Right ventricle myocardium superior (tissue), 1 donor: ENCODE results near the gene NSG1. TPM values are rescaled to one million over a fixed set of nuclear protein-coding genes. Genes with fewer than 3 reads are reported as not detected.

Source experiments
- ATAC-seq: fragments of 200-7000 bp; cut with Tn5 transposase; one replicate; pipeline ENCODE4 v1.9.1; 2020; ENCODE audit warnings: mild to moderate bottlenecking; ENCODE audit not compliant: poor library complexity
- DNase-seq: peaks from one replicate; pipeline ENCODE4 v3.0.0-alpha.2; 2020
- intact Hi-C: fragments of 100-400 bp; cut with DNase I; formaldehyde crosslinking; loops from one replicate; pipeline ENCODE4 v1.11.2; 2022
- total RNA-seq: library from RNA; stranded (reverse); fragmentation: NEBNext Ultra II Directional; extraction: Animal tissue kit (Norgen Biotek cat#: 25700); gene quantifications from one replicate; pipeline ENCODE4 v1.2.1, GENCODE V29; 2021
- donor health status: DM: no; HTN: yes; CAD: no; lungs with severe emphysema.

Gene NSG1
- total RNA-seq, 1 donor from 2014 or later, result 6.8 TPM

DNA sequence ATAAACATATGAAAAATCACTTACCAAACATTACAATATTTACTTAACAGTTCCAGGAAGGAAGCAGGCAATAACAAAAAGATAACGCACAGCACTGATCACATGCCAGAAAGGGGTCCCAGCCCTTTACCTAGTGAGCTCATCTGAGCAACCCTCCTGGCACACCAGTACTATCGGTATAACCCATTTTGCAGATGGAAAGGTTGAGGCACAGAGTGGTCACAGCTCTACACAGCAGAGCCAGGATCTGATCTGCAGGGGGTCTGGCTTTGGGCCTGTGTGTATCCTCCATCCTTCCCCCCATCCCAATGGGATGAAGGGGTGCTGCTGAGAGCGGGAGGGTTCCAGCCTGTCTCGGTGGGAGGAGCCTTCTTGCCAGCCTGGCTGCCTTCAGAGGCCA, 5.0 kb downstream of the NSG1 start:
- ATAC-seq (no peak), DNase-seq (no peak)
- intact Hi-C loops, result no loop called here

DNA sequence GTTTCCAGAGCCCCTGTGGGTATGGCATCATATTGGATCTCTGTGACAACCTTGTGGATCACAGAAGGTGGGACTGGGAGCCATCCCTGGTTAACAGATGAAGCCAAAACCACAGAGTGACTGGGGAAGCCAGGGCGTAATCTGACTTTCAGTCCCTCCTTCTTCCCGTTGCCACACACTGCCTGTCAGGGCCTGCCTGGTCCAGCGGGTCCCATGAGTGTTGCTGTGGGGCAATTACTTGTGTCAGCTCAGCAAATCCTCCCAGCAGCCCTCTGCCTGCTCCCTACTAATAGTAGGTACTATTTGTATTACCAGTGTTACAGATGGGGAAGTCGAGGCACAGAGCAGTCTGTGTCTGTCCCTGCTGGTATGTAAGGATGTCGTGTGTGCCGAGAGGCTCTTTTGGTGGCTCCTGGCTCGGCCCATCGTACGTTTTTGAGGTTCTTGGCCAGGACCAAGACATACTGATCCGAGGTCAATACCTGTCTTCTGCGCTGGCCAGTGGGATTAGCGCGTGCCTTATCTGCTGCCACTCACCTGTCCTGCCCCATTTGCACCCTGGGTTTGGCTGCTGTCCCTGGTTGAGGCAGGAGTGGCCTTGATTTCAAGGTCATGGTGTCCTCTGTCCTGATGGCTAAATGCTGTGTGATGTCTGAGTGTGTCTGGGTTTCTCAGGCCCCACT, 5.7 kb downstream of the NSG1 start:
- ATAC-seq, result no peak
- intact Hi-C loops, result no loop called here

DNA sequence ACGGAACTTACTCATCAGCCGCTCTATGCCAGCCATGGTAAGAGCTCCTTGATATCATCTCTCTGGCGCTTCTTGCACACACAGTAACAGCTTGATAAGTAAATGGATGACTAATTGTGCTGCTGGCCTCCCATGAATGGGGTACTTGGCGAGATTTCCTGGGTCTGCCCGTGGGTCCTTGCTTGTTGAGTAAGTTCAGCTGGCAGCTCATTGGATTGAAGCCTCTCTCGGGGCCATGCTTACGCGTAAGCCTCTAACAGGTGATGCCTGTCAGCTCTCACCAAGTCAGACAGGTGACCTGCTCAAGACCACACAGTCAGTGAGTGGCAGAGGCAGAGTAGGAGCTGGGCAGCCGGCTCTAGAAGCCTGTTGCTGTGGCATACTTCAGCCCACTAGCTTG, 7.7 kb downstream of the NSG1 start:
- DNase-seq (no peak), ATAC-seq (no peak)

More for the DNA sequence above, 5.7 kb downstream of the NSG1 start:
- no peak for DNase-seq

DNA sequence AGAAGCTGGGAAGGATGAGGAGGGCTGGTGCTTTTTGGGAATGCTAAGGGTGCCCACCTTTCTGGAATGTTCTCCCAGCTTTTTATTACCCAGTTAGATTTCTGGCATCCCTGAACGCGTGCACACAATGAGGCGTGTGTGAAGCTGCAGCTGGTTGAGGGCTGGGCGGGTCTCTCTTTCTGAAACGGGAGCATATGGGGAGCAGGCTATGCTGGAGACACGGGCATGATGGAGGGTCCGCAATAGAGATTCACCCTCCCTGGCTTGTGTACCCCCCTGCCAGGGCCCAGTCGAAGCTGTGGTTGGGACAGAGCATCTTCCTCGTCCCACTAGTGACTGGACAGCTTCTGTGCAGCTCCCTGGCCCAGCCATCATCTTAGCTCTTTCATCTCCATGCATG, 8.5 kb downstream of the NSG1 start:
- ATAC-seq, result no peak
- no peak for DNase-seq
- intact Hi-C loops, result no loop called here

More for the DNA sequence above, 7.7 kb downstream of the NSG1 start:
- intact Hi-C loops, result no loop called here

DNA sequence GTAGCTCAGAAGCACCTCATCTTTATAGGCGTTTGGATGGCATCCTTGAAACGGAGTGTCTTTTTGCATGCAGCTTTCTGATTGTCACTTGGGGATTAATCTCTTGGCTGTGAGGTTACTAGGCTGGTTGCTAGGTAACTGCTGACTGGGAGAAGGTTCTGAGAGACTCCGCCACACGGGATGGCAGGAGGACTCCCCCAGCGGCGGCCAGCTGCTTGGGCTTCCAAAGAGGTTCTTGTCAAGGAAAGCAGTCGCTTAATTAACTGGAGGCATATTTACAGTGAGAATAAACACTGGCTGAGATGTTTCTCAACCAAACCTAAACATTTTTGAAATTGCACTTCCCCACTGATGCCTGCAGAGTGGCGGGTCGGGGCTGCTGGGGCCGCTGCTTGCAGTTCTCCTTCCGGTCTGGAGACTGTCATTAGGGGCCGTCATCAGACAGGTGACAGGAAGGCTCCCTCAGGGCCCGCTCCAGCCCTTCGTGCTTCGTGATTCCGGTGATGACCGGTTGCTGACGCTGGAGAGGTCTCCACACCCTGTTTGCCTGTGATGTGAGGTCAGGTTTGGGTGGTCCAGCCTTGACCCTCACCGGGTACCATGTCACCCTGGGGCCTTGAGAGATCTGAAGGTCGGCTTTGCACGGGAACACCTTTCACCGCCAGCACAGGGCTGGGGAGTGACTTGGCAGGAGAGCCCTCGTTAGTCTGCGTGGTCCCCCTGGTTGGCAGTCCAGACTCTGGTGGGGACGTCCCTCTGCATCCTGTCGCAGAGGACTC, 9.1 kb downstream of the NSG1 start:
- intact Hi-C loops, result no loop called here
- DNase-seq (no peak), ATAC-seq (no peak)

DNA sequence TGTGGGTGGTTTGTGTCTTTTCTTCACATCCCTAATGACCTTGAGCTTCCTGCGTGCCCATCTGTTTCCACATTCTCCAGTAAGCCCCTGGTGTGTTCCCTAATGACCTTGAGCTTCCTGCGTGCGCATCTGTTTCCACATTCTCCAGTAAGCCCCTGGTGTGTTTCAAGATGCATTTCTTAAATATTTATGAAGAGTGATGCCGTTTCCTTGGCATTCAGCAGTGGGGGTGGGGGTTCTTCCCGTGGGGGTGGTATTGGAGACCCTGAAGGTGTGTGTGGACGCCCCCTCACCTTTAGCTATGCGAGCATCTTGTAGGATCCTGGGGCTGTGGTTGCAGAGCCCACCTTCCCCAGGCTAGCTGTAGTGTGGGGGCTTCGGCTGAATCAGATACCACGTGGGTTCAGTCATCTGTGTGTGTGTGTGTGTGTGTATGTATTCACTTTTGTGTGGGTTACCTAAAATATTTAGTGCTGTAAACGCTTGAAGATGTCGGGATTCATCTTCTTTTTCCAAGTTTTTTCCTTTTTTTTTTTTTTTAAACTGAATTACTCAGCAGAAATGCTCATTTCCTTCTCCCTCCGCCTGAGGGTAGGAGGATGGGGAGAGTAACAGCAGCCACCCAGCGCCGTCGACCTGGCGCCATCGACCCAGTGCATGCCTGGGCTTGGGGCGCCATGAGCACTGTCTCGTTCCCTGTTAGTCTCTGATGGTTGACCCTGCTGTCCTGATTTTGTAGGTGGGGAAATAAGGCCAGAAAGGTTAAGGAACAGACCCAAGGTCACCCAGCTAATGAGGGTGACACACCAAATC, 9.9 kb downstream of the NSG1 start:
- DNase-seq, result no peak
- ATAC-seq, result no peak
- intact Hi-C loops, result no loop called here

DNA sequence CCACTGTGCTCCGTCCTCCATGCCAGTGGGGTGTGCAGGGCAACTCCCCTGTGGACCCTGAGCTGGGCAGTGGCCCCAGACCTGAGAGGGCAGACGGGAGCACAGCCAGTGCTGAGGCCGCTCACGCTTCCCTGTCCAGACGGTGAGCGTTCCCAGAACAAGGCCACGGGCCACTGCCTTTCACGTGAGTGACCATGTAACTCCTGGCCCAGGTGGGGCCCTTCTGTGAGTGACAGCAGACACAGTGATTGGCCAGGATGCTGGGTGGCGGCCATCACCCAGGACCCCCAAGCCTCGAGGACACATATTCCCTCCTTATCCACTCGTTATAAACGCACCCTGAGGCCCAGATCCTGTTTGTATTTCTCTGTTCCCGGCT, 10.5 kb downstream of the NSG1 start:
- intact Hi-C loops, result no loop called here
- DNase-seq (no peak), ATAC-seq (no peak)

DNA sequence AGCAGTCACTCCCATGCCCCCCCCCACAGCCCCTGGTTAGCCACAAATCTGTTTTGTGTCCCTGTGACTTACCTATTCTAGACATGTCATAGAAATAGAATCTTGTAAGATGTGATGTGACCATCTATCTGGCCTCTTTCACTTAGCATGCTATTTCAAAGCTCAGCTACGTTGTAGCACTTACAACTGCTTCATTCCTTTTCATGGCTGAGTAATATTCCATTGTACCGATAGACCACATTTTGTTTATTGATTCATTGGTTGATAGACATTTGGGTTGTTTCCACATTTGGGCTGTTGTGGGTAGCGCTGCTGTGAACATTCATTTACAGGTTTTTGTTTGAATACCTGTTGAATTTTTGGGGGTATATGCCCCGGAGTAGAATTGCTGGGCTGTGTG, 11.5 kb downstream of the NSG1 start:
- no peak for DNase-seq
- no peak for ATAC-seq
- intact Hi-C loops, result no loop called here

DNA sequence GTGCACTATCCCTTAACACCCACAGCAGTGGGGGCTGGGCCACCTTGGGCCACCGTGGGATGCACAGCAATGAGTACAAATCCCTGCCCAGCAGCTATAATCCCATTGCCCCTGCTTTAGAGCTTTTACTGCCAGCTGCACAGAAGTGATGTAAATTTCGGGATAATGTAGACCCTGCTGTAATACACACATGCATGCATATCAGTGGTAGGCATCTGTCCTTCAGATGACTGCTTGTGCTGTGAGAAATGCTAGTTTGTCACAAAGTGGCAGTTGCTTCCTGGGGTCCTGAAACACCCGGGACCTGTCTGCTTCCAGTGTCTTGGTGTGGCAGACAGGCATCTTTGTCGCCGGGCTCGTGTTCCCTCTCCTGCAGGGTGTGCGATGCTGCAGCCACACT, 14.1 kb downstream of the NSG1 start:
- intact Hi-C loops, result no loop called here
- DNase-seq, result no peak
- no peak for ATAC-seq

DNA sequence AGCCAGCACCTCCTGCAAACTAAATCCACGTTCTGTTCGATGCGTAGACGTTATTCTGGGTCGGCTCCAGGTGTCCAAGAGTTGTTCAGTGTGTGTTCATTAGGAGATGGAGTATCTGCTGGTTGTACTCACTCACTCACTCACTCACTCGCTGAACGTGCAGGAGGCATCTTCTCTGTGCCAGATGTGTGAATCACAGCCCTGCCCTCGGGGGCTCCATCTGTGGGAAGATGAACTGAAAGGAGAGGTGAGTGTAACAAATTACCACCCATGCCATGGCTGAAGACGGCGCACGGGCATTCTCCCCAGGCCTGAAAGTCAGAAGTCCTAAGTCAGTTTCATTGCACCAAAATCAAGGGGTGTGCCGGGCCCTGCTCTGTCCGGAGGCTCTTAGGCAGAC, 16.1 kb downstream of the NSG1 start:
- intact Hi-C loops, result no loop called here
- DNase-seq (no peak), ATAC-seq (no peak)

DNA sequence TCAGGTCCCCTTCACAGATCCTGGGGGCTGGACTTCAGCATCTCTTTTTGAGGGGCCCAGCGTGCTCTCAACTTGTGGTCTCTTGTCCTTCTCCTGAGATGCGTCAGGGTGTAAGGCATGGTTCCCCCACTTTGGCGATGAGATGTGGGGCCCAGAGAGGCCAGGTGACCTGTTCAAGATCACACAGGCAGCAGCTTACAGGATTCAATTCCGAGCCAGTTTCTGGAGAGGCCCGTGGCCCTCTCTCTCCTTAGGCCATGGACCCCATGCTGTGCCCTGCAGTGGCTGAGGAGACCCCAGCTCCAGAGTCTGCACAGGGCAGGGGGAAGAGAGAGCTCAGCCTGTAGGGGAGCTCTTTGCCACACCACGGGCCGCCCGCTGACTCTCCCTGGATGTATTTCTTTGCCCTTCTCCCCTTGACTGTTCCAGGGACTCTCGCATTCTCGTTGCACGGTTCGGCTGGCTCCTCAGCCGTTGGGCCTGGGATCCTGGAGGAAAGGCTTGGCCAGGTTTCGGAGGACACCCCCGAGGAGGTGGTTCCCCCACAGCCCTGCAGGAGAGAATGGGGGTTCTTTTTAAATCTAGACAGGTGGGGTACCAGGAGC, 18.6 kb downstream of the NSG1 start:
- intact Hi-C loops, result no loop called here
- DNase-seq, result no peak
- ATAC-seq, result no peak

DNA sequence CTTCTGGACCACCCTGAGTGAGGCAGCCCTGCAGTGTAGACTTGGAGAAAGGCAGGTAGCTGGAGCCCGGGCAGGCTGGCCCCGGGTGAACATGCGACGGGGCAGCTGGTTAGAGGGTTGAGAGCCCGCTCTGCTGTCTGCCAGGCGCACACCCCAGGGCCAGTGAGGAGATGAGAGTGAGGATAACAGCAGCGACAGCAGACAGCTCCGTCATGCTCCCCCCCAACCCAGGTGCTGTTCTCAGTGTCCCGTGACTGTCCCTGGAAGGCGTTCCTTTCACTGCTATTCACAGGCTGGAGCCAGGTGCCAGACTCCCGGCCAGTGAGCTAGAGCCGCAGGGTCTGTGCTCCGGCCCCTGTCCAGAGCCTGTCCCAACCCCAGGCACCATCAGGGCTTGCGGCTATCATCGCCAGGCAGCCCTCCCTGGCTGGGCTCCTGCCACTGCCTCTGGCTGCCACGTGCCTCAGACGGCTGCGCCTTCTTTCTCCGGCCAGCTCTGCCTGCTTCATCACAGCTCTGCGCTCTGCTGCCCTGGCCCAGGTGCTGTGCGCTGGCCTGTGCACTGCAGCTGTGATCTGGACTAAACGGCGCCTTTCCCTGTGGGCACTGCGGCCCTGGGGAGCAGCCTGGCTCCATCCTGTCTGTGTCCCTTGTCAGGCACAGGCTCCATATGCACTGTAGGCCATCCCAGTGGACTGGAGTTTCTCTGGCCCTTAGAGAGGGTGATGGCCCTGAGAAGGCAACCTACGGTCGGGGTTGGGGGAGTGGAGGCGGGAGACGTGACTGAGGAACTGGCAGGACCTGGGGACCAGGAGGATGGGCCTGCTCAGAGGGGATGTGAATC, 19.8 kb downstream of the NSG1 start:
- DNase-seq (no peak), ATAC-seq (no peak)
- intact Hi-C loops, result no loop called here

DNA sequence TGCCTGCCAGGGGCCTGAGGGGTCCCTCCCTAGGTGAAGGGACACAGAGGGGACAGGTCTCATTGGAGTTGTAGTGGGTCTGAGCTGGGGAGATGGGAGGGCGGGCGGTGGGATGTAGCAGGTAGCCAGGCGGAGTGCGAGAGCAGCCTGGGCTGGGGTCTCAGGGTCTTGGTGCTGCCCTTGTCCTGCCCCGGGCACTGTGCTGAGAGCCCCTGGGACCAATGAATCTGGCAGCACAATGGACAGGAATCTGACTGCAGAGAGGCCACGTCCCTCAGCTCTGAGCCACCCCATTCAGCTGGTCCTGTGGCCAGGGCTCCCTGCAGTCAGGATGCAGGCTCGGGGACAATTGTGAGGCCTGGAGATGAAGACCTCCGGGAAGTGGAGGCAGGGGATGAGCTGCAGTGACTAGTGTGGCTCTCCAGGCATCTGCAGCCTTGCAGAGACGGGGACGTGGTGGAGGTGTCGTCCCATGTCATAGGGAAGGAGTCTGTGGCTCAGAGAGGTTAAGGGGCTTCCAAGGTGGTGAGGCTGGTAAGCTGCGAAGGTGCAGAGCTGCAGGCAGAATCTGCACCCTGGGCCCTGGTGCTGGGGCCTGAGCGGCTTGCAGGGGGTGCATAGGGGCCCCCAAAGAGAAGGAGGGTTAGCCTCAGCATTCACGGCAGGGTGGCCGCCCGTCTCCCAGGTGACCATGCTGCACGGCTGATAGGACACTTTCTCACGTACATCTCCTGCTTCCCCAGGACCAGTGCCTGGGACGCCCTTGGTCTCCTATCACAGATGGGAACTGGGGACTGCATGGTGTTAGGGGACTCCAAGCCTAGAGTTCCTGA, 20.6 kb downstream of the NSG1 start:
- no peak for ATAC-seq
- no peak for DNase-seq
- intact Hi-C loops, result no loop called here

DNA sequence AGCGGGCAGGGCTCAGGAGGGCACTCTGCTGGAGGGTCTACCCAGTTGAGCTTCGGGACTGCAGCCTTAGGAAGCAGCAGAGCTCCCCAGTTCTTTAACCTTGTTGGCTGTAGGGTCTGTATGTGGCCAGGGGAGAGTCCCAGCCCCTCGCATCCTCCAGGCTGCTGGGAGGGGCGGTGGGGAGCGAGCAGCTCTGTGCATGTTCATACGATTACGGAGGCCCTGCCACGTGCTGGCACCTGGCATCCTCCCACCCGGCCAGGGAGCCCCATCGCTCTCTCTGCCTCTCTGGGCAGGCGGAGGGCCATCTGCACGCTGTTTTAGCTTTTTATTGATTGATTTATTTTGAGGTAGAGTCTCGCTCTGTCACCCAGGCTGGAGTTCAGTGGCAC, 21.2 kb downstream of the NSG1 start:
- ATAC-seq (no peak), DNase-seq (no peak)
- intact Hi-C loops, result no loop called here

DNA sequence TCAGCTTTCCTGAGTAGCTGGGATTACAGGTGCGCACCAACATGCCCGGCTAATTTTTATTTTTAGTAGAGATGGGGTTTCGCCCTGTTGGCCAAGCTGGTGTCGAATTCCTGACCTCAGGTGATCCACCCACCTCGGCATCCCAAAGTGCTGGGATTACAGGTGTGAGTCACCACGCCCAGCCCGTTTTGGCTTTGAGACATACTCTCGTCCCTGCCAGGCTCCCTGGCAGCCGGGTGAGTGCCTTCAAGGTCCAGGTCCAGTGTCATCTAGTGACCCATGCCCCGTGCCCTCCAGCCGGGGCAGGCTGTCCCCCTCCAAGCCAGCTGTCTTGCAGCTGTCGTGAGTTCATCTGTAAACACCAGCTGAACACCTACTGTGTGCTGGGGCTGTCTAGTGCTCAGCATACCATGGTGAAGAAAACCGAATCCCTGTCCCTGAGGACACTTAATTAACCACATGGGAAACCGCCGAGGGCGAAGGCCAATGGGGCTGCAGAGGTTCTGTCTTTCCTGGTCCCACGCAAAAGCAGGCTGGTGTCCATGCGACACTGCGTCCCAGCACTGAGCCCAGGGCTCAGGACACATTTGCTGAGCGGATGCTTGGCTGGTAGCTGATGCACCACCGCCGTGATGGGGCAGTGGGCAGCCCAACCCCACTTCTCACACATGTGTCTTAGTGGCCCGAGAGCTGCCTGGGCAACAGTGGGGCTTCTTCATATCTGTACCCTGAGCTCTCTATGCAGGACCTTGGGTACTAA, 21.9 kb downstream of the NSG1 start:
- ATAC-seq (no peak), DNase-seq (no peak)
- intact Hi-C loops, result no loop called here

DNA sequence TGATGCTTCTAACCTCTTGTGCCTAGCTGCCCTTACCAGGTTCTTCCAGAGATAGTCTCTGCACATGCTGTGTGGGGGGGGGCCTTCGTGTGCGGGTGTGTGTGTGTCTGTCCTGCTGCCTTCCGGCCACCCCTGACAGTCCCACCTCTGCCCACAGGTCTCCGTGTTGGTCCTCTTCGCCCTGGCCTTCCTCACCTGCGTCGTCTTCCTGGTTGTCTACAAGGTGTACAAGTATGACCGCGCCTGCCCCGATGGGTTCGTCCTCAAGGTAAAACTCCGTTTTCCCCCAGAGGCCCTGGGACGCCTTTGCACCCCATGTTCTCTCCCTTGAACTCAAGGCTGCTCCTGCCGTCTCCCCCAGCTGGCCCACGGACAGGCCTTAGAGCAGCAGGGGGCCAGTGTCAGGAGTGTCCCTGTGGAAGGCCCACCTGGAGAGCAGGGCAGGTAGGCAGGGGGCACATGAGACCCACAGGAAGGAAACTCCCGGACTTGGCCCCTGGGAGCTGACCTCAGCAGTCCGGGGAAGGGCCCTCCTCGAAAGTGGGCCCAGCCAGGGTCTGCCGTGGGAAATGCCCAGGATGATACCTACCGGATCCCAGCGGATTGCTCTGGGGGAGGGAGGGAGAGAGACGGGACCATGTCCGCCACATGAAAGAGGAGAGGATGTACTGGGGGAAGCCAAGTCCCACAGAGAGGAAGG, 22.7 kb downstream of the NSG1 start:
- DNase-seq, result no peak
- intact Hi-C loops, result no loop called here
- ATAC-seq, result no peak
